OCI-LY1 (cell line): ENCODE results near the gene PCBP1.

Source experiments
- EZH2 ChIP-seq: fragments of 200-600 bp; sonication (generic), shearing (Covaris generic); IDR thresholded peaks from 2 replicates; pipeline ENCODE4 v1.8.0; 2017; ENCODE audit warnings: borderline replicate concordance, mixed run types, mild to moderate bottlenecking, antibody characterized with exemption, low read length, moderate library complexity, mixed read lengths
- TF ChIP-seq, protein P1 (sequence below): fragments of 200-600 bp; sonication (generic), shearing (Covaris generic); IDR thresholded peaks from 2 replicates; pipeline ENCODE4 v1.5.1; 2017; ENCODE audit warnings: mild to moderate bottlenecking, antibody characterized with exemption, low read length, moderate library complexity, mixed read lengths

DNA sequence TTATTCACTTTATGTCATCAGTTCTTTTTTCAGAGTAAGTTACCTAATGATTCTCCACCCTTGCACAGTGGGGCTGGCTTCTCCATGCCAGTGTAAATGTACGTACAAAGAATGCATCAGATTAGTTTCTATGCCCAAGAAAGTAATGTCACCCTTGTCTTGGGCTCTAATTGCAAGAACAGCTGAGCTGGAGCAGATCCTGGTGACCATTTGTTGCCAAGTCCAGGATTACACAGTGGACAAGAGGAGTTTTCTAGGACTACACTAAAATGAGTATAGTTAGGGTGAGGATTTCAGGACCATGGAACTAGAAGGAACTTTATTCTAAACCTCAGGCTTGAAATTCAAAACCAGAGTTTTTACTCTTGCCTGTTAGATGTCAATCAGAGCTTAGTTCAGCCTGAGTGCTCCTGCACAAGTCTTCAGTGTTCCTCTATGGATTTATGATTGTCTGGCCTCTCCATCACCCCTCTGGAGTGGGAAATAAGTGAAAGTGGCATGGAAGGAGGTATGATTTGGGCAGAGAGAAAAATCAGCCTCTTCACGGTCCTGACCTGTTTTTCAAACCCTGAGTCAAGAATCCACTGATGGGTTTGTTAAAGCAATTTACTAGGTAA lies 29.8 kb downstream of the PCBP1 start:
- TF ChIP-seq, protein P1, sequence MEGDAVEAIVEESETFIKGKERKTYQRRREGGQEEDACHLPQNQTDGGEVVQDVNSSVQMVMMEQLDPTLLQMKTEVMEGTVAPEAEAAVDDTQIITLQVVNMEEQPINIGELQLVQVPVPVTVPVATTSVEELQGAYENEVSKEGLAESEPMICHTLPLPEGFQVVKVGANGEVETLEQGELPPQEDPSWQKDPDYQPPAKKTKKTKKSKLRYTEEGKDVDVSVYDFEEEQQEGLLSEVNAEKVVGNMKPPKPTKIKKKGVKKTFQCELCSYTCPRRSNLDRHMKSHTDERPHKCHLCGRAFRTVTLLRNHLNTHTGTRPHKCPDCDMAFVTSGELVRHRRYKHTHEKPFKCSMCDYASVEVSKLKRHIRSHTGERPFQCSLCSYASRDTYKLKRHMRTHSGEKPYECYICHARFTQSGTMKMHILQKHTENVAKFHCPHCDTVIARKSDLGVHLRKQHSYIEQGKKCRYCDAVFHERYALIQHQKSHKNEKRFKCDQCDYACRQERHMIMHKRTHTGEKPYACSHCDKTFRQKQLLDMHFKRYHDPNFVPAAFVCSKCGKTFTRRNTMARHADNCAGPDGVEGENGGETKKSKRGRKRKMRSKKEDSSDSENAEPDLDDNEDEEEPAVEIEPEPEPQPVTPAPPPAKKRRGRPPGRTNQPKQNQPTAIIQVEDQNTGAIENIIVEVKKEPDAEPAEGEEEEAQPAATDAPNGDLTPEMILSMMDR: no peak
- TF ChIP-seq EZH2: no peak
